Stomach (tissue), 9 donors: ENCODE measurements around the gene LRRC74B. TPM values are rescaled to one million over a fixed set of nuclear protein-coding genes. Genes with fewer than 3 reads are reported as not detected.
"Not testable (repeated sequence)": the region's sequence is repeated elsewhere in the genome, so short reads cannot be mapped to it uniquely, and the experiment has no call there.

Experiments used
- DNase-seq, 2 donors: peaks; one replicate each; pipeline versions ENCODE4 v3.0.0 to v3.0.0-alpha.2; 2013 to 2019
- H3K27ac ChIP-seq, 5 donors: fragments of 200-600 bp in 4 of 5; sonication (generic) in 4 of 5; one replicate each; pipeline ENCODE4 v1.5.1; 2013 to 2019; ENCODE audit warnings: mild to moderate bottlenecking in 1 of 5, moderate library complexity in 1 of 5
- H3K27me3 ChIP-seq, 3 donors: fragments of 200-600 bp; sonication (generic); one replicate each; pipeline ENCODE4 v1.5.1; 2017 to 2019; ENCODE audit warnings: mixed run types in 1 of 3
- H3K36me3 ChIP-seq, 4 donors: fragments of 200-600 bp; sonication (generic); 1 replicate in 3 of 4; 2 replicates in 1 of 4; pipeline ENCODE4 v1.5.1; 2016 to 2019
- H3K4me1 ChIP-seq, 4 donors: fragments of 200-600 bp; sonication (generic); one replicate each; pipeline ENCODE4 v1.5.1; 2016 to 2019
- H3K4me3 ChIP-seq, 4 donors: fragments of 200-600 bp; sonication (generic) in 3 of 4; one replicate each; pipeline ENCODE4 v1.5.1; 2016 to 2019; ENCODE audit warnings: mild to moderate bottlenecking in 1 of 4
- H3K9me3 ChIP-seq, 4 donors: fragments of 200-600 bp; sonication (generic); one replicate each; pipeline ENCODE4 v1.5.1; 2016 to 2019
- CTCF ChIP-seq, 7 experiments: fragments of 450-650 bp in 4 of 7; fragments of 200-600 bp in 3 of 7; sonication (generic) in 3 of 7; IDR thresholded peaks; one replicate each; pipeline ENCODE4 v1.5.1; 2016 to 2019; ENCODE audit warnings: antibody characterized with exemption in 7 of 7, control low read depth in 2 of 7, mild to moderate bottlenecking in 1 of 7
- EP300 ChIP-seq: sonication (generic); formaldehyde crosslinking; IDR thresholded peaks from one replicate; pipeline ENCODE4 v1.6.1; 2017; ENCODE audit warnings: antibody characterized with exemption
- POLR2A ChIP-seq, 4 donors: fragments of 450-650 bp; IDR thresholded peaks; one replicate each; pipeline ENCODE4 v1.6.1; 2016; ENCODE audit warnings: antibody characterized with exemption in 4 of 4, control low read depth in 2 of 4, mild to moderate bottlenecking in 1 of 4, moderate library complexity in 1 of 4
- POLR2AphosphoS5 ChIP-seq, 3 donors: sonication (generic); formaldehyde crosslinking; IDR thresholded peaks; one replicate each; pipeline ENCODE4 v1.6.1; 2016; ENCODE audit warnings: antibody characterized with exemption in 3 of 3
- WGBS, 5 donors: extraction: QIAGEN DNeasy Blood & Tissue Kit in 3 of 5; methylation state at CpG; one replicate each; pipeline versions ENCODE4 v1.1.5 to v1.1.7; 2013 to 2018; 5-methylcytosine and 5-hydroxymethylcytosine counted together
- intact Hi-C: fragments of 100-400 bp; cut with DNase I; formaldehyde crosslinking; loops from one replicate; pipeline ENCODE4 v1.15.1; 2023; ENCODE audit warnings: low total_unique reads
- polyA plus RNA-seq, 3 donors: library from polyadenylated mRNA; stranded (reverse); fragments of 200-250 nt; gene quantifications; one replicate each; pipeline ENCODE4 v1.2.3, GENCODE V29; 2013
- total RNA-seq, 5 donors: library from RNA; depleted of rRNA; stranded (reverse); fragments of >200 nt; gene quantifications; one replicate each; pipeline versions ENCODE4 v1.1.0 to v1.2.3, GENCODE V29; 2014 to 2016
- donor health status: healthy with polysubstance abuse.
- donor health status: Bipolar disorder and iron deficiency.
- donor health status: healthy.

LRRC74B gene
- total and polyA plus RNA-seq, 8 donors = not detected

DNA sequence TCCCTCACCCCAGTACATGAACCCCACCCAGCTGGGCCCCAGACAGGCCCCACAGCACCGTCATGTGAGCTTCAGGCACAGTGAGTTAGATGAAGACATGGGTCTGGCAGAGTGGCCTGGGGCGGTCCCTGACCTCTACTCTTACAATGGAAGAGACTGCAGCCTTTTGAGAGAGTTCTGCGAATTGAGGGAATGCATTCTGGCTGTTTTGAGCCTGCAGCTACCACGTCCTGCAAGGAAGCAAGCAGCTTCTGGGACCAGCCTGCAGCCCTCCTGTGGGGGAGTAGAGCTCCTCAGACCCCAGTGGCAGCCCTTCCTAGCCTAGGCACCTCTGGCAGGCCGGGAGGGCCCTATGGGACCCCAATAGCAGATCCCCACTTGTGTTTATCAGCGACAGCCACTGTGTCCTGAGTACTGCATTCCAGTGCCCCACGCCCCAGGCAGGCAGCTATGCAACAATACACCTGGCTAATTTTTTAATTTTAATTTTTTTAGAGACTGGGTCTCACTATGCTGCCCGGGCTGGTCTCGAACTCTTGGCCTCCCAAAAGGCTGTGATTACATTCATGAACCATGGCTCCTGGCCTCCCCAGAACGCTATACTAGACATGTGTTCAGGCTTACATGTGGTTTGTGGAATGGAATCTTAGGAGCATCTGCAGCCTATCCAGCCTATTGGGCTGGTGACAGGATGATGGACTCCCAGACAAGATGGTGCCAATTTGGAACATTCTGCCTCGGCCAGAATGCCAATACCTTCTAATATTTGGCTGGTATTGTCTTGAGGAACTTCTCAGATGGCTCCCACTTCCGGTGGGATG, 12.7 kb upstream of the LRRC74B start:
- Histone ChIP-seq H3K4me3 (peak overlapping the region; percentile 38 to 50 (median 42)), H3K36me3 (no peaks in the 10 kb centered on the region), H3K27ac (no peak overlapping the region), H3K27me3 (peaks cover 0 to 54% (median 14%) of the 10 kb centered on the region in 3 donors), H3K9me3 (no peaks in the 10 kb centered on the region), H3K4me1 (peaks cover 9 to 20% (median 15%) of the 10 kb centered on the region in 4 donors)
- 77 to 86% (median 78%) methylated on average over 11 to 12 of the region's 12 CpGs for WGBS, 5 donors
- no peak for DNase-seq
- intact Hi-C loops = no loop called here
- no peak for TF ChIP-seq CTCF (IDR thresholded peaks at IDR 0.05)
- TF ChIP-seq EP300 = no peak
- no peak for TF ChIP-seq POLR2A (IDR thresholded peaks at IDR 0.05)
- no peak for TF ChIP-seq POLR2AphosphoS5 (IDR thresholded peaks at IDR 0.05)

DNA sequence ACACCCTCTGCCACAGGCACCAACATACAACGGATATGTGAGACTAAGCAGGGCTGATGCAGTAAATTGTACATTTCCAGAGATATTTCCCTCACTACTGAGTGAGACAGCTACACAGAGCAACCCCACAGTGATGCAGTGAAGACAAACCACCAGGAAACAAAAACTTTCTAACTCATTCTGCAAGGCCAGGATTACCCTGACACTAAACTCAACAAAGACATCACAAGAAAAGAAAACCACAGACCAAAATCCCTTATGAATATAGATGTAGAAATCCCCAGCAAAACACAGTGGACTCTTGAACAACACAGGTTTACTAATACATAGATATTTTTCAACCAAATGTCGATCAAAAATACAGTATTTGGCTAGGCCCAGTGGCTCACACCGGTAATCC, 11.9 kb upstream of the LRRC74B start:
- Histone ChIP-seq H3K9me3 (no peaks in the 10 kb centered on the region), H3K27ac (no peak overlapping the region), H3K36me3 (no peaks in the 10 kb centered on the region), H3K4me3 (no peak overlapping the region), H3K4me1 (peaks cover 9 to 22% (median 15%) of the 10 kb centered on the region in 4 donors), H3K27me3 (peaks cover 0 to 48% (median 14%) of the 10 kb centered on the region in 3 donors)
- TF ChIP-seq POLR2A (IDR thresholded peaks at IDR 0.05) (no peak), POLR2AphosphoS5 (IDR thresholded peaks at IDR 0.05) (no peak), EP300 (no peak), CTCF (IDR thresholded peaks at IDR 0.05) (no peak)
- no peak for DNase-seq
- WGBS, 5 donors = 60 to 88% (median 72%) methylated on average over 3 of the region's 3 CpGs
- intact Hi-C loops = no loop called here

- TF ChIP-seq EP300 (no peak), CTCF (IDR thresholded peaks at IDR 0.05) (no peak), POLR2A (IDR thresholded peaks at IDR 0.05) (no peak), POLR2AphosphoS5 (IDR thresholded peaks at IDR 0.05) (no peak)
- intact Hi-C loops = no loop called here
Observed at GRCh38 chr22:21034989-21035388, 10.8 kb upstream of the LRRC74B start.

DNA sequence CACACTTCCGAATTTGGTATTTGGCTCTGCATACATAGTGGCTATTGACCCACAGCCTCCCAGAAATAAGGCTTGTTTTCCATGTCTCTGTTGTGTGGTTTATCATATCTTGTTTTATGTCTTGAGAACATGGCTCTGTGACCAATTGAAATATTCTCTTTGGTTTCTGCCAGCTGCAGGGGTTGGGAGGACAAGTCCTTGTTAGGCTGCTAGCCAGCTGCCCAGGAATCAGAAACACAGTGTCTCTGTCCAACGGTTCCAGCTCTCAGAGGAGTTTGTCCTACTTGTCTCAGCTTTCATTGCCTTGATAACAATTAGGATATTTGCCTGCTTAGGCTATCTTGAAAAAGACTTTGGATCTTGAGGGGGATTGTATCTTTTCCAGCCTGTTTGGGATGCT, 7.3 kb upstream of the LRRC74B start:
- 33 to 53% (median 46%) methylated on average over 2 of the region's 2 CpGs for WGBS, 5 donors
- Histone ChIP-seq H3K9me3 (no peaks in the 10 kb centered on the region), H3K4me3 (no peak overlapping the region), H3K27me3 (peaks cover 0 to 3% (median 0%) of the 10 kb centered on the region in 3 donors), H3K27ac (peak overlapping the region in 4 of 5 donors; percentile 33 to 73 (median 54)), H3K4me1 (peaks cover 0 to 6% (median 3%) of the 10 kb centered on the region in 4 donors), H3K36me3 (no peaks in the 10 kb centered on the region)
- DNase-seq = no peak
- intact Hi-C loops = no loop called here
- TF ChIP-seq POLR2A (IDR thresholded peaks at IDR 0.05) (no peak), EP300 (no peak), POLR2AphosphoS5 (IDR thresholded peaks at IDR 0.05) (no peak), CTCF (IDR thresholded peaks at IDR 0.05) (no peak)

More at GRCh38 chr22:21034989-21035388, 10.8 kb upstream of the LRRC74B start:
- Histone ChIP-seq H3K27me3 (peaks cover 0 to 37% (median 14%) of the 10 kb centered on the region in 3 donors), H3K36me3 (no peaks in the 10 kb centered on the region), H3K4me1 (peaks cover 9 to 22% (median 15%) of the 10 kb centered on the region in 4 donors), H3K4me3 (no peak overlapping the region), H3K9me3 (no peaks in the 10 kb centered on the region), H3K27ac (no peak overlapping the region)
- WGBS, 5 donors = 78 to 92% (median 85%) methylated on average over 3 of the region's 3 CpGs
- DNase-seq = no peak

- H3K27ac ChIP-seq, H3K36me3 ChIP-seq, intact Hi-C loops, H3K9me3 ChIP-seq, H3K27me3 ChIP-seq, H3K4me3 ChIP-seq, DNase-seq: not testable (repeated sequence)
- WGBS, 5 donors = 85 to 92% (median 90%) methylated on average over 5 of the region's 5 CpGs
- H3K4me1 ChIP-seq = peaks cover 0 to 14% (median 4%) of the 10 kb centered on the region in 4 donors
Observed at GRCh38 chr22:21039158-21039557, 6.6 kb upstream of the LRRC74B start.
